VCaP (cell line): ENCODE data around the gene ODF4.

Experiments
- H3K27ac ChIP-seq: fragments of 450-650 bp; 2 replicates; pipeline ENCODE4 v1.5.1; 2017
- TF ChIP-seq, protein P1 (sequence below): fragments of 450-650 bp; conservative IDR thresholded peaks from 2 replicates; pipeline ENCODE4 v1.5.1; 2017; ENCODE audit warnings: mild to moderate bottlenecking, moderate library complexity

Gene ODF4

DNA sequence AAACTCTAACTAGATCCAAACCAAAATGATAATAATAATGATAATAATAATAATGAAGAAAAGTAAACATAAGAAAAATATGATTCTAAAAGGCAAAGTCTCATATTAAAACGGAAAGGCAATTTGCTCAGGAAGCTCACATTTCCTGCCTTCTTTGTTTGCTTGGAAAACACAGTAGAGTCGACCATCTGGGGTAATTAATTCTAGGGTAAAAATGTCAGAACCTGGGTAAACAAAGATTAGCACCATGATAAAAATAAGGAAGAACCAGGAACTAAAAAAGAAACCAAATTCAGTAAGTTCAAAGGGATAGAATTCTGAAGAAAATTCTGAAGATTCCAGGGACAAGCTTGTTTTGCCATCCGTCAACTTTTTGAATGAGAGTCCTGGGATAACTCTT lies 20.6 kb downstream of the ODF4 start:
- peak overlapping the region; percentile 79 for H3K27ac ChIP-seq
- TF ChIP-seq, protein P1, sequence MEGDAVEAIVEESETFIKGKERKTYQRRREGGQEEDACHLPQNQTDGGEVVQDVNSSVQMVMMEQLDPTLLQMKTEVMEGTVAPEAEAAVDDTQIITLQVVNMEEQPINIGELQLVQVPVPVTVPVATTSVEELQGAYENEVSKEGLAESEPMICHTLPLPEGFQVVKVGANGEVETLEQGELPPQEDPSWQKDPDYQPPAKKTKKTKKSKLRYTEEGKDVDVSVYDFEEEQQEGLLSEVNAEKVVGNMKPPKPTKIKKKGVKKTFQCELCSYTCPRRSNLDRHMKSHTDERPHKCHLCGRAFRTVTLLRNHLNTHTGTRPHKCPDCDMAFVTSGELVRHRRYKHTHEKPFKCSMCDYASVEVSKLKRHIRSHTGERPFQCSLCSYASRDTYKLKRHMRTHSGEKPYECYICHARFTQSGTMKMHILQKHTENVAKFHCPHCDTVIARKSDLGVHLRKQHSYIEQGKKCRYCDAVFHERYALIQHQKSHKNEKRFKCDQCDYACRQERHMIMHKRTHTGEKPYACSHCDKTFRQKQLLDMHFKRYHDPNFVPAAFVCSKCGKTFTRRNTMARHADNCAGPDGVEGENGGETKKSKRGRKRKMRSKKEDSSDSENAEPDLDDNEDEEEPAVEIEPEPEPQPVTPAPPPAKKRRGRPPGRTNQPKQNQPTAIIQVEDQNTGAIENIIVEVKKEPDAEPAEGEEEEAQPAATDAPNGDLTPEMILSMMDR, result no peak

DNA sequence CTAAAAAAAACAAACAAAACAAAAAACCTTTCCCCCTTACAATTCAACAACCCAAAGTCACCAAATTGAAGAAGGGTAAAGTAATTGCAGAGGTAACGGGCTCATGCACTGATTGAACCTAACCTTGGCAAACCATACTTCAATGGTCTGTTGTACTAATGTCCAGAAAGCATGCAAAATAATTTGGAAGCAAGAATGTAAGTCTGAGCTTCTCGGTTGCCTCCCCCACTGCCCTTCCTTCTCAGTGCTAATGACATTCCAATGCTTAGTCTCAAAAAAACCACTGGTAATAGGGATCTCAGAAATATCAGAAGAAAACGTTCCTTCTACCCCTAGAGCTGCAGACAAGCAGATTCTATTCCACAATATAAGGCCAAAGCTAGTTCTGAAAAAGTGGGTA lies 21.1 kb downstream of the ODF4 start:
- TF ChIP-seq, protein P1, result no peak
- H3K27ac ChIP-seq, result peak overlapping the region; percentile 79

DNA sequence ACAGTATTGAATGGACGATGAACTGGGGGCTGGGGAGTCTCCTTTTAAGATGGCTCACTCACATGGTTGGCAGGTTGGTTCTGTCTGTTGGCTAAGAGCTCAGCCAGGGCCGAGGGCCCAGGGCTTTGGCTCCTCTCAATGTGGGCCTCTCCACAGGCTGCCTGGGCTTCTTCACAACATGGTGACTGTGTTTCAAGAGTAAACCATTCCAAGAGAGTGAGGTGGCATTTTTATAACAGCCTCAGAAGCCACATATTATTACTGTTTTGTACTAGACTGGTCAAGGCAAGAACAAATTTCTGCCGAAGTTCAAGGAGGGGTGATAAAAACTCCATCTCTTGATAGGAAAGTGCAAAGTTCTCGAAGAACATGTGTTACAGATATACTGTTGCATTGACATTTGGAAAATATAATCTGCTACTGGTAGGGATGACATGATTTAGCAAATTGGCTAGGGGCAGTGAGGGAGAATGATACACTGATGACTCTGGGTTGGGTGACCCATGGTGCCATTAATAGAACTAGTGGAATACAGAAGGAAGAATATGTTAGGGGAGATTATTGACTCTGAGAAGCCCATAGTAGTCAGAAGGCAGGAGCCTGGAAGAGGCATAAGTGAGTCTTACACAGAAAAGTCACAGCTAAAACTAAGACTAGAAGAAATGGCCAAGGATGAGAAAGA lies 23.2 kb downstream of the ODF4 start:
- H3K27ac ChIP-seq, result no peak overlapping the region; the same call in 1 of the 2 replicates
- TF ChIP-seq, protein P1, result no peak

DNA sequence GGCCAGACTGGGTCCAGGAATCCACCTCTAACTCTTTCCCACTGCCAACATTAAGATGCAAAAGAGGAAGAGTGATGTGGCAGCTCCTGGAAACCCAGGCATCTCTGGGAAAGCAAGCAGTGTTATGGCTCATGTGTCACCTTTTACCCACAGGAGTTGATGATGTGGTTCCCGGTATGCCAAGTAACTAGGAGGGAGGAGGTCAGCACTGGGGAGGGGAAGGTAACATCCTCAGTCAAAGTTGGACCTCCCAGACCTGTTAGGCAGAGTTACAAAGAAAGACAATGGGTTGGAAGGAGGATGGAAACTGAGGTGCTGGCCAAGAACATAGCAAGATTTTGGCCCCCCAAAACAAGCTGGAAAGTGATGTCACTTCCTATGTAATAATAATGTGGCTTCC lies 25.5 kb downstream of the ODF4 start:
- TF ChIP-seq, protein P1, result no peak
- H3K27ac ChIP-seq, result no peak overlapping the region

DNA sequence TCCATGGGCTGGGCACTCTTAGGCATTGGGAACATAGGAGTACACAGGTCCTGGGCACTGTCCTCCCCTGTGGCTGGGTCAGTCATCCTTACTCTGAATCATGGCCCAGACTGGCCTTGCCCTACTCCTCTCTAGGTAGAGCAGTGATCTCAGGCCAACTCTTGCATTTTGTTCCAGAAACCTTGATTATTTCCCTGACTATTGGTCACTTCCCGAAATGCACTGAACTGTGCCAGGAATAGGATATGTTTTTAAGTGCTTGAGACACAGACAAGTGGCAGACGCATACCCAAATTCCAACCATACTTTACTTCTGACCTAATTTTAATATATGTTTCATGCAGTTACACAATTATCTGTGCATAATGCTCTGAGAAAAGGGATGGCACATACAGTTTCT lies 26.6 kb downstream of the ODF4 start:
- H3K27ac ChIP-seq, result no peak overlapping the region
- TF ChIP-seq, protein P1, result no peak

DNA sequence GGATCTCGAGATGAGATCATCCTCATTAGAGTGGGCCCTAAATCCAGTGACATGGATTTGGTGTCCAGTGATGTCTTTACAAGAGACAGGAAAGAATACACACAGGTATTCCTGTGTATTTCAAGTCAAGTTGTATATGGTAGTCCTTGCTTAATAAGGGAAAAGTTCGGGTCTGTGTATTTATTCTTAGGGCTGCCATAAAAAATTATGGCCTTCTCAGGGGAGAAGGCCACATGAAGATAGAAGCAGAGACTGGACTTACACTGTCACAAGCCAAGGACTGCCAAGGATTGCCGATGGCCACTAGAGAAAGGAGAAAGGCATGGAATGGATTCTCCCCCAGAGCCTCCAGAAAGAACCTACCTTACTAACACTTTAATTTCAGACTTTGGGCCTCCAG lies 28.6 kb downstream of the ODF4 start:
- no peak overlapping the region for H3K27ac ChIP-seq
- TF ChIP-seq, protein P1, result no peak

DNA sequence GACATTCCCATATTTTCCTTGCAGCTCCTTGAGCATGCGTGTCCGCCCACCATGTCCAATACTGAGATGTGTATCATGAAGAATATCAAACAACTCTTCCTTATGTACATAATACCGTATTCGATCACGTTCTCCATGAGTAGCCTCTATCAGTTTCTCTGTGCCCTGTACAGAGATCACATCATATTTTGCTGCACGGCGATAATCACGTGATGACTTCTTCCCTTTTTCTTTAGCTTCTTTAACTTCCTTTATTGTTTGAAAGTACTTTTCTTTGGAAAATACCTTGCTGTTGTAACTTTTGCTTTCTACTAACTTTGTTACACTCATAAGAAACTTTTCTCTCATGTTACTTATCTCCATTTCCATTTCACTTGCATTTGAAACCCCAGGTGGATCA lies 30.3 kb downstream of the ODF4 start:
- TF ChIP-seq, protein P1, result no peak
- H3K27ac ChIP-seq, result no peak overlapping the region
